Activated B cell treated with CpG ODN at 0.5 μM for 24 hours (primary cell): ENCODE results near the gene AKAP13. TPM values are rescaled to one million over a fixed set of nuclear protein-coding genes. Genes with fewer than 3 reads are reported as not detected.

ENCODE experiments used
- ATAC-seq: fragments of 200-7000 bp; cut with Tn5 transposase; one replicate; pipeline ENCODE4 v1.10.0; 2021; ENCODE audit warnings: low read depth, mild to moderate bottlenecking, moderate library complexity
- CTCF ChIA-PET: fragments of 350-600 bp; sonication (Branson Sonifier 250); formaldehyde crosslinking; loops from one replicate; lab custom pipeline; 2021; ENCODE audit warnings: antibody characterized with exemption; lab: Charles Lee
- POLR2A ChIA-PET: fragments of 350-600 bp; sonication (Branson Sonifier 250); formaldehyde crosslinking; loops from one replicate; lab custom pipeline; 2021; ENCODE audit warnings: antibody characterized with exemption; lab: Charles Lee
- DNase-seq: peaks from one replicate; pipeline ENCODE4 v3.0.0; 2022
- H3K27ac Mint-ChIP-seq: one replicate; pipeline ENCODE4 v1.8.0; 2020; ENCODE audit warnings: mixed read lengths
- H3K27me3 Mint-ChIP-seq: one replicate; pipeline ENCODE4 v1.8.0; 2021; ENCODE audit warnings: mixed read lengths
- H3K36me3 Mint-ChIP-seq: one replicate; pipeline ENCODE4 v1.8.0; 2021; ENCODE audit warnings: low read depth, mixed read lengths
- H3K4me1 Mint-ChIP-seq: one replicate; pipeline ENCODE4 v1.8.0; 2021; ENCODE audit warnings: mixed read lengths
- H3K4me3 Mint-ChIP-seq: one replicate; pipeline ENCODE4 v1.8.0; 2020; ENCODE audit warnings: mild to moderate bottlenecking, mixed read lengths
- H3K9me3 Mint-ChIP-seq: one replicate; pipeline ENCODE4 v1.8.0; 2020; ENCODE audit warnings: mixed read lengths
- CTCF ChIP-seq: fragments of 200-600 bp; IDR thresholded peaks from one replicate; pipeline ENCODE4 v1.8.0; 2022; ENCODE audit warnings: antibody characterized with exemption, mild to moderate bottlenecking
- intact Hi-C: fragments of 100-400 bp; cut with micrococcal nuclease; formaldehyde crosslinking; loops from one replicate; pipeline ENCODE4 v1.15.1; 2024
- total RNA-seq: library from RNA; stranded (reverse); gene quantifications from 2 replicates; pipeline ENCODE4 v1.2.3, GENCODE V29; 2022

AKAP13 gene
- total RNA-seq, 1 donor from 2014 or later: 290 TPM

GRCh38 chr15:85690561-85691231, 310.3 kb downstream of the AKAP13 start:
- ATAC-seq: peak; percentile 62
- no peak for TF ChIP-seq CTCF
- intact Hi-C loops: loop anchor here (1.0 to 5.0 kb wide), 7 partner anchors 12 to 708 kb away; partner anchors contain the start of gene PDE8A
- no peaks in the 10 kb centered on the region for H3K27me3 Mint-ChIP-seq
- peak overlapping the region; percentile 98 for H3K27ac Mint-ChIP-seq
- peaks cover 81% of the 10 kb centered on the region for H3K4me1 Mint-ChIP-seq
- peaks cover 51% of the 10 kb centered on the region for H3K36me3 Mint-ChIP-seq
- H3K9me3 Mint-ChIP-seq: no peaks in the 10 kb centered on the region
- POLR2A ChIA-PET: interaction anchor here (0.5 to 7.5 kb wide), 17 partner anchors 9 to 1058 kb away, joined by 3 to 298 read pairs (median 5); partner anchors contain the start of gene SEC11A
- no peak for DNase-seq
- H3K4me3 Mint-ChIP-seq: peak overlapping the region; percentile 95
- CTCF ChIA-PET: interaction anchor here (1.0 to 1.4 kb wide), 3 partner anchors 14 to 277 kb away, joined by 3 to 4 read pairs (median 3); no protein-coding TSS in a partner anchor

GRCh38 chr15:85691350-85692240, 311.2 kb downstream of the AKAP13 start:
- DNase-seq (peak; percentile 34), ATAC-seq (peak; percentile 38)
- no peaks in the 10 kb centered on the region for H3K27me3 Mint-ChIP-seq
- ChIA-PET CTCF (interaction anchor here (1.0 to 1.5 kb wide), 4 partner anchors 11 to 20 kb away, joined by 3 to 7 read pairs (median 5); no protein-coding TSS in a partner anchor), POLR2A (interaction anchor here (0.5 to 7.5 kb wide), 10 partner anchors 10 to 1059 kb away, joined by 4 to 298 read pairs (median 7); partner anchors contain the start of gene AKAP13)
- H3K4me1 Mint-ChIP-seq: peaks cover 73% of the 10 kb centered on the region
- intact Hi-C loops: loop anchor here (1.0 to 5.0 kb wide), 7 partner anchors 11 to 709 kb away; partner anchors contain the start of gene PDE8A
- TF ChIP-seq CTCF: no peak
- H3K9me3 Mint-ChIP-seq: no peaks in the 10 kb centered on the region
- H3K27ac Mint-ChIP-seq: peak overlapping the region; percentile 98
- H3K4me3 Mint-ChIP-seq: peak overlapping the region; percentile 95
- peaks cover 50% of the 10 kb centered on the region for H3K36me3 Mint-ChIP-seq

- CTCF ChIA-PET: interaction anchor here (1.2 to 1.5 kb wide), 3 partner anchors 10 to 15 kb away, joined by 3 to 7 read pairs (median 6); no protein-coding TSS in a partner anchor
- POLR2A ChIA-PET: interaction anchor here (0.8 to 7.5 kb wide), 9 partner anchors 10 to 364 kb away, joined by 3 to 298 read pairs (median 7); partner anchors contain the start of gene AKAP13
- H3K27me3 Mint-ChIP-seq: no peaks in the 10 kb centered on the region
- no peaks in the 10 kb centered on the region for H3K9me3 Mint-ChIP-seq
- ATAC-seq: no peak
- peak overlapping the region; percentile 98 for H3K27ac Mint-ChIP-seq
- no peak for DNase-seq
- peak overlapping the region; percentile 95 for H3K4me3 Mint-ChIP-seq
- no peak for TF ChIP-seq CTCF
- H3K36me3 Mint-ChIP-seq: peaks cover 51% of the 10 kb centered on the region
- intact Hi-C loops: loop anchor here (5.0 kb wide), 3 partner anchors 110 to 710 kb away; partner anchors contain the start of gene PDE8A
- peaks cover 66% of the 10 kb centered on the region for H3K4me1 Mint-ChIP-seq
Observed at GRCh38 chr15:85692321-85692720, 311.9 kb downstream of the AKAP13 start.

GRCh38 chr15:85692873-85693272, 312.5 kb downstream of the AKAP13 start:
- no peaks in the 10 kb centered on the region for H3K9me3 Mint-ChIP-seq
- H3K36me3 Mint-ChIP-seq: peaks cover 52% of the 10 kb centered on the region
- CTCF ChIA-PET: interaction anchor here (0.8 to 1.5 kb wide), 3 partner anchors 10 to 396 kb away, joined by 3 to 7 read pairs (median 3); no protein-coding TSS in a partner anchor
- no peaks in the 10 kb centered on the region for H3K27me3 Mint-ChIP-seq
- POLR2A ChIA-PET: interaction anchor here (0.8 to 7.5 kb wide), 5 partner anchors 11 to 380 kb away, joined by 3 to 298 read pairs (median 3); no protein-coding TSS in a partner anchor
- DNase-seq (no peak), ATAC-seq (peak; percentile 18)
- H3K4me3 Mint-ChIP-seq: peak overlapping the region; percentile 75
- H3K27ac Mint-ChIP-seq: peak overlapping the region; percentile 98
- TF ChIP-seq CTCF: no peak
- peaks cover 60% of the 10 kb centered on the region for H3K4me1 Mint-ChIP-seq
- intact Hi-C loops: loop anchor here (5.0 kb wide), 3 partner anchors 111 to 711 kb away; partner anchors contain the start of gene PDE8A
